Mucosa of stomach (tissue), 1 donor: ENCODE results near the gene ZNF12.
"Not testable (repeated sequence)": the region's sequence is repeated elsewhere in the genome, so short reads cannot be mapped to it uniquely, and the experiment has no call there.

Experiments
- H3K27me3 ChIP-seq: one replicate; pipeline ENCODE4 v1.7.0; 2013; ENCODE audit warnings: mild to moderate bottlenecking, low read length; ENCODE audit not compliant: control insufficient read depth, insufficient read depth
- H3K36me3 ChIP-seq: one replicate; pipeline ENCODE4 v1.7.0; 2013; ENCODE audit warnings: low read length; ENCODE audit not compliant: control insufficient read depth, insufficient read depth
- H3K4me1 ChIP-seq: one replicate; pipeline ENCODE4 v1.7.0; 2013; ENCODE audit warnings: mild to moderate bottlenecking, low read length; ENCODE audit not compliant: control insufficient read depth, insufficient read depth
- H3K4me3 ChIP-seq: one replicate; pipeline ENCODE4 v1.7.0; 2013; ENCODE audit warnings: low read length
- H3K9ac ChIP-seq: one replicate; pipeline ENCODE4 v1.7.0; 2013; ENCODE audit warnings: mild to moderate bottlenecking, low read length, moderate library complexity
- H3K9me3 ChIP-seq: one replicate; pipeline ENCODE4 v1.7.0; 2013; ENCODE audit warnings: mild to moderate bottlenecking, low read length, moderate library complexity; ENCODE audit not compliant: control insufficient read depth
- donor health status: Pancreatic carcinoma.

Gene ZNF12

DNA sequence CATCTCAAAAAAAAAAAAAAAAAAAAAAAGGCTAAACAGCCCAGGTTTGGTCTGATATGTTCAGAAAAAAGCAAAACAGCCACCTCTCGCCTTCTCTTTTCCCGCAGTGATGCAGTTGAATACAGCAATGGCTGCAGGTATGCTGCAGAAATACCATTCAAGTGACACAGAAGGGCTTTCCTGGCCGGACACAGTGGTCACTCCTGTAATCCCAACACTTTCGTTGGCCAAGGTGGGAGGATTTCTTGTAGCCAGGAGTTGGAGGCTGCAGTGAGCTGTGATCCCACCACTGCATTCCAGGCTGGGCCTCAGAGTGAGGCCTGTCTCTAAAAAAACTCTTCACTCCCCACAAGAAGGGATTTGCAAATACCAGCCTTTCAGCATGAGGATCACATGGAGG lies 17.6 kb upstream of the ZNF12 start:
- not testable (repeated sequence) for H3K27me3 ChIP-seq, H3K4me3 ChIP-seq, H3K9me3 ChIP-seq, H3K36me3 ChIP-seq, H3K4me1 ChIP-seq, H3K9ac ChIP-seq

DNA sequence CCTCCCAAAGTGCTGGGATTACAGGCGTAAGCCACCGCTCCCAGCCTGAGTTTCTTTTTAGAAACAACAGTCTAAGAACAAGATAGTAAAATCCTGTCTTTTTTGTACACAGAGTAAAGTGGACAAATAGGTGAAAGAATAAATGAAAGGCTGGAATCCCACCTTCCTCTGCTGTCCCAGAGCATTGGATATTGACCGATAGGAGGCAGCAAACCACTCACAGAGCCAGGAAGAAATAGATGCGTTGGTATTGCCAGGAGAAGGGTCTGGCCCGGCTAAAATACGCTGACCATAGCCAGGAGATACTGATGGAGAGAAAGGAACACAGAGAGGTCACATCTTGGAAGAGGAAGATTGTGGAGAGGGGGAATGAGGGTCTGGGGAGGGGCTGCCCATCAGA lies 11.4 kb upstream of the ZNF12 start:
- Histone ChIP-seq H3K4me3 (no peak overlapping the region), H3K36me3 (no peaks in the 10 kb centered on the region), H3K27me3 (no peaks in the 10 kb centered on the region), H3K4me1 (no peaks in the 10 kb centered on the region), H3K9me3 (no peaks in the 10 kb centered on the region), H3K9ac (no peak overlapping the region)

DNA sequence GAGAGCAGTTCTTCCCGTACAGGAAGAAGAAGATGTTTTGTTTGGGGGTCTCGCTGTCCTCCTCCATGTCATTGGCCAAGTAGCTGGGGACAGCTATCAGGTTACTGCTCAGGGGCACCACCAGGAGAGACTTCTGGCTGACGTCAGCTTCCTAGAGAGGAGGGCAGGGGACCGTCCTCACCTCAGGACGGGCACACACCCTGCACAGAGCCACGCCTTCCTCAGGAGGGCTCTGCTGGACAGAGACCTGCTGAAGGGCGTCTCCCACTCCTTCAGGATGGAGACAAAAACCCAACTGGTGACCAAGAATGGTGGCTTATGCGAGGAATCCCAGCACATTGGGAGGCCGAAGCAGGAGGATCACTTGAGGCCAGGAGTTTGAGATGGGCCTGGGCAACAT lies 9.2 kb upstream of the ZNF12 start:
- not testable (repeated sequence) for H3K4me1 ChIP-seq, H3K4me3 ChIP-seq, H3K36me3 ChIP-seq, H3K9ac ChIP-seq, H3K27me3 ChIP-seq, H3K9me3 ChIP-seq

GRCh38 chr7:6714360-6714759 lies 7.6 kb upstream of the ZNF12 start:
- Histone ChIP-seq H3K9me3 (no peaks in the 10 kb centered on the region), H3K4me3 (no peak overlapping the region), H3K27me3 (no peaks in the 10 kb centered on the region), H3K4me1 (no peaks in the 10 kb centered on the region), H3K36me3 (no peaks in the 10 kb centered on the region), H3K9ac (no peak overlapping the region)

DNA sequence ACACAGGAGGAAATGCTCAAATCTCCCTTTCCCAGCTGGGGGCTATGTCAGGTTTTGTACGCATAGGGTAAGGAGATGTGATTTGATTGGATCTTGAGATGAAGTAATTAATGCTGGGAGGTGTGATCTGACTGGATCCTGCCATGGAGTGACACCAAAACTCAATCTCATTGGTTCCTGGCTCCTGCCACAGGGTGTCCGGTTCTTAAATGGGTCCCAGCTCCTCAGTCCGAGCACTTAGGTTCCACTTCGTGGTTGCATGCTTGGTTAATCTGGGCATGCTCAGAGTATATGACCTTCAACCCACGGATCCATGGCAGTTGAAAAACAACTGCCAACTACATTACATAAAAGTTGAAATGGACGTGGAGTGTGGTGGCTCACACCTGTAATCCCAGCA lies 3.1 kb upstream of the ZNF12 start:
- no peak overlapping the region for H3K4me3 ChIP-seq
- peaks cover 10% of the 10 kb centered on the region for H3K27me3 ChIP-seq
- no peak overlapping the region for H3K9ac ChIP-seq
- no peaks in the 10 kb centered on the region for H3K36me3 ChIP-seq
- peaks cover 14% of the 10 kb centered on the region for H3K4me1 ChIP-seq
- H3K9me3 ChIP-seq = no peaks in the 10 kb centered on the region

DNA sequence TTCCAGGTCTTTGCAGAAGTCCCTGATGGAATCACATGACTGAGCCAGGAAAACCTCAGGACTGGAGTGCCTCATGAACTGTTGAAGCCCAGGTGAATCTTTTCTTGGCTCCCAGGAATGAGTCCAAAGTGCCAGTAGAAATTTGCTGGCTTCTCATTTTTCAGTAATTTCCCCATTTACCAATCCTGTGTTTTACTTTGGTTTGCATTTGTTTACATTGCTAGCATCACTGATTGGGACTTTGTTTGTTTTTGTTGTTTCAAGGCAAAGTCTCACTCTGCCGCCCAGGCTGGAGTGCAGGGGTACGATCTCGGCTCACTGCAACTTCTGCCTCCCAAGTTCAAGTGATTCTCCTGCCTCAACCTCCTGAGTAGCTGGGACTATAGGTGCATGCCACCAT lies 1.6 kb upstream of the ZNF12 start:
- Histone ChIP-seq H3K4me1 (peaks cover 14% of the 10 kb centered on the region), H3K4me3 (no peak overlapping the region), H3K9me3 (no peaks in the 10 kb centered on the region), H3K27me3 (peaks cover 10% of the 10 kb centered on the region), H3K36me3 (peaks cover 6% of the 10 kb centered on the region), H3K9ac (no peak overlapping the region)

GRCh38 chr7:6705959-6706665 lies 635 bp downstream of the ZNF12 start:
- H3K4me3 ChIP-seq = peak overlapping the region; percentile 90
- H3K9me3 ChIP-seq = no peaks in the 10 kb centered on the region
- peaks cover 9% of the 10 kb centered on the region for H3K36me3 ChIP-seq
- H3K9ac ChIP-seq = peak overlapping the region; percentile 89
- H3K27me3 ChIP-seq = peaks cover 10% of the 10 kb centered on the region
- H3K4me1 ChIP-seq = peaks cover 14% of the 10 kb centered on the region

DNA sequence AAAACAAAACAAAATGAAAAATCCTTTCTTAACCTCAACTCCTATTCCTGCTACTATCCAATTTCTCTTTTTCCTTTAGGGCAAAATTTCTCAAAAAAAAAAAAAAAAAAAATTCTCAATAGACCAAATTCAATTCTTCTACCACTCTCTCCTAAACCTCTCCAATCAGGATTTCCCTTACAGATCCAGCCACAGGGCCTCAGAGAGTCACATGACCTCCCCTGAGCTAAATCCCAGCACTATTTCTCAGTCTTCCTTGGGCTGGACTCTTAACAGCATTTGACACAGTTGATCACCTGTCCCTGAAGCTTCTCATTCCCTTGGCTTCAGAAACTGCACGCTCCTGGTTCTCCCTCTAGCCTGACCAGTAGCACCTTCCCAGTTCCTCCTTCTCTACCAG lies 4.9 kb downstream of the ZNF12 start:
- Histone ChIP-seq H3K9ac (no peak overlapping the region), H3K4me1 (peaks cover 11% of the 10 kb centered on the region), H3K27me3 (no peaks in the 10 kb centered on the region), H3K36me3 (peaks cover 25% of the 10 kb centered on the region), H3K4me3 (no peak overlapping the region), H3K9me3 (peaks cover 14% of the 10 kb centered on the region)

DNA sequence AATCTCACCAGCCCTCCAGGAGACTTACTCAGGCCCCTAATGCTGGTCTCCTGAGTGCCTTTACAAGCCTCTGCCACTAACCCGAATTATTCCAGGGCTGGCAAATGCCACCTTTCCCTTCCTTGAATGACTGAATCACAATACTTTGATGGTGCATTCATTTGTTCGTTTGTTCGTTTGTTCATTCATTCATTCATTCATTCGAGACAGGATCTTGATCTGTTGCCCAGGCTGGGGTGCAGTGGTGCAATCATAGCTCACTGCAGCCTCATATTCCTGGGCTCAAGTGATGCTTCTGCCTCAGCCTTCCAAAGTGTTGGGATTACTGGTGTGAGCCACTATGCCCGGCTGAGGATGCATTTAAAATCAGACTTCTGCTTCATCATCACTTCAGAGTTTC lies 6.0 kb downstream of the ZNF12 start:
- Histone ChIP-seq H3K4me1 (peaks cover 9% of the 10 kb centered on the region), H3K27me3 (no peaks in the 10 kb centered on the region)

GRCh38 chr7:6691609-6692106 lies 15.1 kb downstream of the ZNF12 start:
- no peak overlapping the region for H3K9ac ChIP-seq
- no peaks in the 10 kb centered on the region for H3K27me3 ChIP-seq
- H3K4me1 ChIP-seq = no peaks in the 10 kb centered on the region
- peaks cover 38% of the 10 kb centered on the region for H3K36me3 ChIP-seq
- H3K4me3 ChIP-seq = peak overlapping the region; percentile 11
- H3K9me3 ChIP-seq = peaks cover 55% of the 10 kb centered on the region

More for the DNA sequence above, 6.0 kb downstream of the ZNF12 start:
- H3K9me3 ChIP-seq = peaks cover 22% of the 10 kb centered on the region
- no peak overlapping the region for H3K4me3 ChIP-seq
- no peak overlapping the region for H3K9ac ChIP-seq
- H3K36me3 ChIP-seq = peaks cover 34% of the 10 kb centered on the region

GRCh38 chr7:6691103-6691502 lies 15.6 kb downstream of the ZNF12 start:
- Histone ChIP-seq H3K4me3 (peak overlapping the region; percentile 11), H3K9me3 (peaks cover 50% of the 10 kb centered on the region)

GRCh38 chr7:6680146-6680545 lies 26.6 kb downstream of the ZNF12 start:
- peaks cover 20% of the 10 kb centered on the region for H3K9me3 ChIP-seq
- no peaks in the 10 kb centered on the region for H3K4me1 ChIP-seq
- H3K4me3 ChIP-seq = no peak overlapping the region
- H3K9ac ChIP-seq = no peak overlapping the region
- H3K36me3 ChIP-seq = no peaks in the 10 kb centered on the region
- H3K27me3 ChIP-seq = no peaks in the 10 kb centered on the region

More at GRCh38 chr7:6691103-6691502, 15.6 kb downstream of the ZNF12 start:
- Histone ChIP-seq H3K4me1 (no peaks in the 10 kb centered on the region), H3K27me3 (no peaks in the 10 kb centered on the region), H3K36me3 (peaks cover 32% of the 10 kb centered on the region), H3K9ac (no peak overlapping the region)
